ENCODE data around the gene FOXO1.

GRCh38 chr13:40586886-40587565 is 79.4 kb downstream of the FOXO1 start:
- TF ChIP-seq POLR2A (IDR thresholded peaks at IDR 0.05; ENCODE audit: low read length) (no peak), GATA1 (IDR thresholded peaks at IDR 0.05; ENCODE audit: low read depth, low read length) (no peak)
